GM19193 (cell line): ENCODE data around the gene C11orf24.

ENCODE experiments used
- POLR2A ChIP-seq: IDR thresholded peaks from 4 replicates; pipeline ENCODE4 v1.6.1; 2011; ENCODE audit not compliant: insufficient read depth, insufficient read length; ENCODE audit errors: extremely low read depth

Gene C11orf24

DNA sequence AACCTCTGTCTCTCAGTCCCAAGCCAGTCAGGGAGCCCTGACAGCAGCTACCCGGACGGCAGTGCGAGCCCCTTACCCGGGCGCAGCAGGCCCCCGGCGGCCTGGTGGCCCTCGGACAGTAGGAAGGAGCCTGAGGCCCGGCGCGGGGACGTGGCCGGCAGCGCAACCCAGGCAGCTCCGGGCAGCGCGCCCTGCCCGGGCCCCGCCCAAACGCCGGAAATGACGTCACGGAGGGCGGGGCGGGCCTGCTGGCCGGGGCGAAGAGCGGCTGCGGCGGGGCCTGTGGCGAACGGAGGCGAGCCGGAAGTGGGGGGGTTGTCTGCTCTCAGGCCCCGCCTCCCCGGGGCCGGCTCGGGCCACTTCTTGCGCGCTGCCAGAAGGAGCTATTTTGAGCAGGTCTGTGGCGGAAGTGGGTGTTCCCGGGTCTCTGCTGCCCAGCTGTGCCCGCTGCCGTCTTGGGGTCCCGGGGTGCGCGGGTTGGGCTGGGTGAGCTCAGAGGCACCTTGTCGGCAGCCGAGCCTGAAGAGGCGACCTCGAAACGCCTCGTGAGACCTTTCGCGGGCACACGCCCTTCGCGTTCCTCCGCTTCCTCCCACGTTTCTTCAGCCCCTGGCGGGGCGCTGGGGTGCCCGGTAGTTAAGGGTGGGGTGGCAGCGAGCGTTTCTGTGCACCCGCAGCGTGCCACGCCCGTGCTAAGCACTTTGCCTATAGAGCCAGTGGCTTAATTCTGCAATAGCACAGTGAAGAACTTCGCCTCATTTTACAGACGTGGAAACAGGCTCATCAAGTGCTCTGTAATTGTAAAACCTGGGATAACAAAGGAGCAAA, at the start of gene C11orf24:
C11orf24 (minus strand) TSS at position 193 of the 828 bp plus-strand sequence. CDS start 8,206 bp downstream, outside the sequence.
- peak; percentile 85 for TF ChIP-seq POLR2A

DNA sequence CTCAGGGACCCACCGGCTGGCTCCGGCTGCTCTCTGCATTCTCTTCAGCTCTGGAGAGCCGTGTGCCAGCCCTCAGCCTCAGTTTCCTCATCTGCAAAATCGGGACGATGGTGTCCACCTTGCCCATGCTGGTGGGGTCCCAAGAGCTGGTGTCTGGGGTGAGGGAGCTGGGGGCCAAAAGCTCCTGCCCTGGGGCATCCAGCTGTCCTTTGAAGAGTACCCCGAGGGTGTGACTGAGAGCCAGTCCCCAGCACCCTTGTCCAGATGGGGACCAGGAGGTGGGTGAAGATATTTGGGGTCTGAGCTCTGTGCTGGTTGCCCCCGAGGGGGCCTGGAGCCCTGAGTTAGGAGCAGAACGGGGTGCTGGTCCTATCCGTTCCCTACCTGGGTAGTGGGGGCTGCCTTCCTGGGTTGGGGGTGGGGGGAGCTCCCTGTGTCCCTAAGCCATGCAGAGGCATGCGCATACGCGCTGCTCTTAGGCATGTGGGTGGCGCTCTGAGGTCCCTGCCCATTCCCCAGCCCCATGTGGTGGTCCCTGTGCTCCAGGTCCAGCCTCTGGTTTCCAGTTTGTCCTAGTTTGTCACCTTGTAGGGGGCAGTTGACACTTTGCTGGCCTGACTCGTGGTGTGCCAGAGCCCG, 45.5 kb upstream of the C11orf24 start:
- no peak for TF ChIP-seq POLR2A

DNA sequence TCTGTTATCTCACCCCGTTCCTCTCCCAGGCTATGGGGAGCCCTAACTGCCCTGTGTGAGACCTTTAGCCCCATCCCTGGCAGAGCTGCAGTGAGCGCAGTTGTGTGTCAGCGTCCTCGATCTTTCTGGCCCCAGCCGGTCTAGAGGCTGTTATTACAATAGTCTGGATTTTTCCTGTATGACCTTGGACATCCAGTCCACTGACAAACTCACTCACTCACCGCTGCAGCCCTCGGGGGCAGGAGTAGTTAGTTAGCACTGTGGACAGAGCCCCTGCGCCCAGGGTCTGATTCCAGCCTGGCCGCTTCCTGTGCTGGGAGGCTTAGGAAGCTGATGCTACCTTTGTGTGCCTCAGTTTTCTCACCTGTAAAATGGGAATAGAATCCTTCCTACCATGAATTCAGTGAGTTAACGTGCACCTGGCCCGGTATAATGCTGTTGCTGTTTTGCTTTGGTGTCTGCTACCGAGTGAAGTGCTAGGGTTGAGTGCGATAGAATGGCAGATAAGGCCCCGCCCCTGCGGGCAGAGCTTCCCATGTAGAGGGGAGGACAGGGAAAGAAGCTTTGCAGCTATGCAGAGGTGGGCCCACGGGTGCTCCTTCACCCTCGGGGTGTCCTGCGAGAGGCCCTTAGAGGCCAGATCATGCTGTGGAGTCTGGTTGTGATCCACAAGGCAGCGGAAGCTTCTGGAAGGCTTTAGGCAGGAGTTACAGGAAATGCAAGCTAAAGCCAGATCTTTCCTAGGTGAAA, 43.6 kb upstream of the C11orf24 start:
- TF ChIP-seq POLR2A, result no peak

DNA sequence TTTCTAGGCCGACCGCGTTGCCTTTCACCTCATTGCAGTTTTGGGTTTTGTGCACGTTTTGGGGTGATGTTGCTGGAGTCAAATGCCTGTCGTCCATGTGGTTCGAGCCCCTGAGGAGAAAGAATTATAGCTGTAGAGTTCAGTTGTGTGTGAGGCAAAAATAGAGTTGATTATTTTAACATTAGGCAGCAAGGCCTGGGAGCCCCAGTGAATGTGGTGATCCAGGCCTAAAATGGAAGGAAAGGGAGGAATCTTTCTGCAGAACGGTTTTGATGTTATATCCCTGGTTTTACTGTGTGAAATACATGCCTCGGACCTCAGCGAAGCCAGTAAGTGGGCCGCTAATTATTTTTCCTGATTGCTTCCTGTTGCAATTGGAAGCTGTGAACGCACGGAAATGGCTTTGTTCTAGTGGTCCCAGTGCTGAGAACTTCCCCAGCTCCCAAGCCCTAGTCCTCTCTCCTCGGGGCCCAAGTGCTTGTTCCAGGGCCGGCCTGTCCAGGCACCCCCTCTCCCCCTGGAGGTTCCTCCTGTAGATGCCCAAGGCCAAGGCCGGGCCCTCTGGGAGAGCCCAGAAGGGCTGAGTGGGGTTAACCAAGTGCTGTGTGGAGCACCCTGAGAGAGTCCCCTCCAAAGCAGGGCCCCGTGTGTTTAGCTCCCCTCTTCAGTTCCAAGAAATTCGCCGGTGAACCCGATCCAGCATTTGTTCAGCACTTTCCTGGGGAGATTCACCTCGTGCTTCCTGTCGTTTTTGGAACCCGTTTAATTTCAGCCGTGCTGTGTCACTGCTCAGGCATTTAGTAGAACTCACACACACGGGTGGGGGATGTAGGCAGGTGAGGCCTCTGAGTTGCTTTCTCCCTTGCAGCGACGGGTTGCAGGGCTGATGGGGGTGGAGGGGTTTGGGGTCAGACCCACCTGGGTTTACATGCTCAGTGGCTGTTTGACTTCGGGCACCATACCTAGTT, 42.7 kb upstream of the C11orf24 start:
- no peak for TF ChIP-seq POLR2A

DNA sequence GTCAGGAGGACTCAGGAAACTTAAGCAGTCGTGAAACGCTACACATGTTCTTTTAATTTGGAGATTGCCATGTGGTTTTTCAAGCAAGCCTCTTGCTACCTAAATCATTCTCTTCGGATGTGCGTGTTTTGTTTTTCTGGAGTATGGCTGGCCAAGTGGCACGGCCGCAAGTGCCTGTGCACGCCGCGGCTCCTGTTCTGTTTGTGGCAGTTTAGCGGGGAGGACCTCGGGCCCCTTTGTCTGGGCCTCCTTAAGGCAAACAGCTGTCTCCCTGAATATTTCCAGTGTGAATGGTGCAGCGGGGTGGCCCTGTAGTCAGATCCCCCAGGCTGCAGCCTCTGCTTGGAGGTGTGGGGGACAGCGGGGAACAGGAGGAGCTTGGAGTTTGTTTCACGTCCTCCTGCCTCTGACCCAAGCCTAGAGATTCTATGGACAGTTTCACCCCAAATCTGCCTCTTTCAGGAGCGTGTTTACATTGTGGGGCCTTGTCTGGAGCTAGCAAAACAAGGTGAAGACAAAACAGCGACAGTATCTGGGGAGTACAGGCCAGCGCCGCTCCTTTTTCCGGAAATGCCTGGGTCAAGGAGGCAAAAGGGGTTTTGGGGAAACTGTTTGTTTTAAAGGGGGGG, 41.9 kb upstream of the C11orf24 start:
- TF ChIP-seq POLR2A, result no peak

DNA sequence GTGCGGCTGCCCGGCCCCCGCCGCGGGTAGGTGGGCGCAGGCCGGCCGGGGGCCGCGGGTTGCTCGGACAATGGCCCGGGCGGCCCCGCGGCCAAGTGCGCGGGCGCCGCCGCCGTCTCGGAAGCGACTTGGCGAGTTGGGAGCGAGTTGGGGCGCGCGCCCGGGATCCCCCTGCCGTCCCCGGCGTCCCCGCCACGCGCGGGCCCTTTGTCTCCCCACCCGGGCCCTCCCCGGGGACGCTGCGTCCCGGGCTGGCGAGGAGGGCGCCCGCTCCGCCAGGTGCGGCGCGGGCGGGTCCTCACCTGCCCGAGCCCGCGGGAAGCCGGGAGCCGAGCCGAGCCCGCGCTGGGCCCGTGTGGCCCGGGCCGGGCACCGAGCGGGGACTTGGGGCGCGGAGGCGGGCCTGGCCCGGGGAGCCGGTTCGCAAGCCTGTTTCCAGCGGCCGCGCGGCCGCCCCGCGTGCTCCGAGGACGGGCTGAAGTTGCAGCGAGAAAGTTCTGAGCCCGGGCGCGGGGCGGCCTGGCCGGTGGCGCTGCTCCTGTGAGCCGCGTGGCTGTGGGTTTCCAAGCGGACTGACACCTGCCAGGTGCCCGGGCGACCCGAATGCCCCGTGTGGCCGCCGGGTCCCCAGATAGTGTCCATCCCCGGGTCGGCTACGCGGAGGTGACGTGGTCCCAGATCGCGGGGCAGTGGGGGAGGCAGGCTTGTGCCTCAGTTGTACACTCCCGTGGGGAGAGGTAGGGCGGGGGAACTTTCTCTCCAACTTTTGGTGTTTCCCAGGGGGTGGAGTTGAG, 41.2 kb upstream of the C11orf24 start:
- peak; percentile 2 for TF ChIP-seq POLR2A

DNA sequence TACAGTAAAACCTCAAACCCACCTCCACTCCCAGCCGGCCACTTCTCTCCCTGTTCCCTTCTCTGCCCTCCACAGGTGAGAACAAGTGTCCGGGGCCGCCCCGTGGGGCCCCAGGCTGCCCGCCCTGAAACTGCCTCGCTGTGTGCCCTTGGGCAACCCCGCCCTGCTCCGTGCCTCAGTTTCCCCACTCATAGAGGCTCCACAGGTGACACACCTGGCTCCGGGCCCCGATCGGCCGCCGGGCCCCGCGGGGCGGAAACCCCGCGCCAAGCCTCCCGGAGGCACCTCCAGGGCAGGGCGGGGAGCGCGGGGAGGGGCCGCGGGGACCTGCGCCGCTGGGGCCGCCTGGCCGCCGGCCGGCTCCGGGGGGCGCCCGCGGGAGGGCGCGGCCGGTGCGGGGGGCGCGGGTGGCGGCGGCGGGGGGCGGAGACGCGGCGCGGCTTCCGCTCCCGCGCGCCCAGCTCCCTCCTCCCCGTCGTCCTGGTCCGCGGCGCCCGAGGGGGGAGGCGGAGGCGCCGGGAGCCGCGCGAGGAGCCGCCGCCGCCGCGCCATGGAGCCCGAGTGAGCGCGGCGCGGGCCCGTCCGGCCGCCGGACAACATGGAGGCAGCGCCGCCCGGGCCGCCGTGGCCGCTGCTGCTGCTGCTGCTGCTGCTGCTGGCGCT, 40.5 kb upstream of the C11orf24 start, which contains the start of gene LRP5:
LRP5 (plus strand) TSS at position 475 of the 663 bp plus-strand sequence; CDS start at position 599, 124 bp downstream.
- peak; percentile 16 for TF ChIP-seq POLR2A

DNA sequence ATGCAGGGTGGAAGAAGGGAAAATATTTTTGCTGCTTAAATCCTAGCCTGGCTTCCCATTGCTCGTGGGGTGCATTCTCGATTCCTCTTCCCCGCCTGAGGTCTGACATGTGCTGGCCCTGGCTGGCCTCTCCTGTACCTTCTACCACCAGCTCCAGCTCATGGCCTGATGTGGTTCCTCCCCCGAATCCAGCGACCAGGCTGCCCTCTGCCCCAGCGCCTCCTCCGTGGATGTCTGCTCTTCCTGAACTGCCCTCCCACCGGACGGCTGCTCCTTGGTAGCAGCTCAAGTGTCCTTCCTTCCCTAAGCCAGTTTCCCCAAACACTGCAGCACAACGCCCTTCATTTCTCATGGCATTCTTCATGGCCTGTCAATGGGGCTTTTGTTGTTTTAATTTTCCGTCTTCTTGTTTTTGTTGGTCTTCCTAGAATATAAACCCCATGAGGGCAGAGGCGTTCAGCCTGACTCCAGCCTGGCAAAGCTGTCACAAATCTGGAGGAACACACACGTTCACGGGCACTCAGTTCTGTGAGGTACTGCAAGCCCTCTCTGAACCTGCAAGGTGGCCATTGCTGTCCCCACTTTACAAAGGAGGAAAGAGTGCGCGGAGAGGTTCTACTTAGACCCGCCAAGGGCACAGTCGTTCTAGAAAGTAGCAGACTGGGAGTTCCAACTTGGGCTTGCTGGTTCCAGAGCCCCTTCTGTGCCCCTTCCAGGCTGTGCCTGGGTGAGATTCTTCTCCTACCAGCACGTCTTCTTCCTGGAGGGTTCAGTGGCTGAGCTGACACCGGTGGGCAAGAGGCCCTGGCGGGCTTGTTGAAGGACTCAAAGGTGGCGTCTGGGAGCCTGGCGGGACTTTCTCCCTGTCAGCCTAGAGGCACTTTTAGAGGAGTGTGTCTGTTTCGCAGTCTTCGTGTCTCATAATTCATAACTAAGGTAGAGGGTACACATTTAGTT, 39.7 kb upstream of the C11orf24 start:
- no peak for TF ChIP-seq POLR2A

DNA sequence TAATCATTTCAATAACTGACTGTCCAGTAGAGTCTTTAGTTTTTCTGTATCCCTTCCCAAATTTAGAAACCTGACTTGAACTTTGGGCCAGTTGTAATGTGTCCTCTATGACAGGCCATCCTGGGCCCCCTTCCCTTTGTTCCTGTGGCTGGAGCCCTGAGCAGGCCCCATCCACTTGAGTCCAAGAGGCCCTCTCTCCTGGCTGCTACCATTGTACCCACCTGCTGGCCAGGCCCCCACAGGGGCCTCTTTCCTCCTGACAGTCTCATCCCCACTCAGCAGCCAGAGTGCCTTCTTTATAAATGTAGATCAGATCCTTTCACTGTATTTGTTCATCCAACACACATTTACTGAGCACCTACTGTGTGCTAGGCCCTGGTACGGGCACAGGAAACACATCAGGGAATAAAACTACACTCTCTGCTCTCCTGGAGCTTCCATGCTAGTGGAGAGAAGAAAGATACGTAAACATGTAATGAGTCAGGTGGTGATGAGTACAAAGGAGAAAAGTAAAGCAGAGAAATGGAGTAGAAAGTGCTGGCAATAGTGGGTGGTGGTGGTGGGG, 37.9 kb upstream of the C11orf24 start:
- TF ChIP-seq POLR2A, result no peak

DNA sequence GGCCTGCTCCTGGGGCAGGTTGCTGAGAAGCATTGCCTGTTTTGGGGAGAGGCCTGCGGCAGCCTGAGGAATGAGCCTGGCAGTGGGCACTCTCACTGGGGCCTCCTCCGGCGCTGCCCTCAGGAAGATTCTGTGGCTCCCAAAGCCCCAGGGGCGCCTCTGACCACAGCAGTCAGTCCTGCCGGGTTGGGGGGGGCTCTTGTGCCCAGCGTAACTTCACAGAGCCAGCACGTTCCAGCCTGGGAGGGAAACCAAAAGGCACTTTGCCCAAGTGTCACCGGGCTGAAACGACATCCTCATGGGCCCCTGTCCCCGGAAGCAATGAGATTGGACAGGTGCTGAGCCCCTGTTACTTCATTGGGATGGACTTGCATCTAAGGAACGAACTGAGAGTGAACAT, 36.3 kb upstream of the C11orf24 start:
- no peak for TF ChIP-seq POLR2A

DNA sequence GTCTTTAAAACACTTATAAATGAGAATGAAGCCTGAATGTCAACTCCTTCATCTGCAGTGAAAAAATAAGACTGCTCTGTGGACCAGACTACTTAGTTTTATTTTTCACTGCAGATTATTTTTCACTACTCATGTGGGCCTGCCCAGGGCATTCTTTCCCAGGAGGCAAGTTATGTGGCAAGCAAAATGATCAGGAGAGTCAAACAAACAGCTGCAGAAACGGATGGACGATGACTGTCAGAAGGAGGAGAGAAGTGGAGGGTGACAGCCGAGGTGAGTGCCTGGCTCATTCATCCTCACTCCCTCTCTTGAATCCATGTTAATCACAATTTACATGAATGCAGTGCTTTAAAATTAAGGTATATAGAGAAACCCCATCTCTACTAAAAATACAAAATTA, 34.9 kb upstream of the C11orf24 start:
- no peak for TF ChIP-seq POLR2A
